Jurkat, Clone E6-1 (cell line): ENCODE measurements around the gene CACNB4.
"Not testable (repeated sequence)": the region's sequence is repeated elsewhere in the genome, so short reads cannot be mapped to it uniquely, and the experiment has no call there.

Source experiments
- DNase-seq: peaks from one replicate; pipeline ENCODE4 v3.0.0-alpha.2; 2011; ENCODE audit warnings: low read depth, low spot score
- H3K4me3 ChIP-seq: 2 replicates; pipeline ENCODE4 v1.5.1; 2011; ENCODE audit warnings: mild to moderate bottlenecking, low read length, control low read depth, moderate library complexity

The CACNB4 gene

DNA sequence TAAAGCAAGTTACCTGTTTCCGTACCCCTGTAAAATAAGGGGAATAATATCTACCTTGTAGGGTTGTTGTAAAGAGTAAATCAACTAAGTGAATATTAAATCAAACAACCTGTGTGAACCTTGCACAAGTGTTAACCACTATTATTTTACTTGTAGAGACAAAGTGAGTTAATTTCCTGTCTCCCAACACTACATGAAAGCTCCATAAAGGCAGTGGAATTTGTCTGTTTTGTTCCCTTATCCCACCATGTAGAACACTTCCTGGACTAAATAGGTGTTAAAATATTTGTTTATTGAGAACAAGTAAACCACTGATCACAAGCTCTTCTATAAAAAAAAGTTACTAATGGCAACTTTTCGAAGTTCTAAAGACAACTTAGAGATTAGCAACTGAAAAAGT, 274.0 kb downstream of the CACNB4 start:
- H3K4me3 ChIP-seq, result no peak overlapping the region
- DNase-seq, result no peak

DNA sequence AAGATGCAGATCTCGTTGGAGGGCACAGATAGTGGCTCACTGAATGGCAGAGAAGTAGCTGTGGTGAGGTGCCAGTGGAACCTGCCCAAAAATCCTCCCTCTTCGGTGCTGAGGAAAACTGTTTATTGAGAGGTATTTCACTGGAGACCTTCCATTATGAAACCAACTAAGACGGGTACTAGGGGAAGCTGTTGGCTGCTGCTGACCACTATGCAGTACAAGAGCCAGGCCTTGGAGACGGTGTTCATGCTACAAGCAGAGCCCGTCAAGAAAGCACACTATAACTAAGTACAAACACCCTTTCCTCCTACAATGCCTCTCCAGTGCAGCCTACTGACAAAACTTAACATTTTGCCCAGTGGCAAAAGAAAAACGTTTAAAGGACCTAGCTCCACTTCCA, 275.2 kb downstream of the CACNB4 start:
- no peak for DNase-seq

DNA sequence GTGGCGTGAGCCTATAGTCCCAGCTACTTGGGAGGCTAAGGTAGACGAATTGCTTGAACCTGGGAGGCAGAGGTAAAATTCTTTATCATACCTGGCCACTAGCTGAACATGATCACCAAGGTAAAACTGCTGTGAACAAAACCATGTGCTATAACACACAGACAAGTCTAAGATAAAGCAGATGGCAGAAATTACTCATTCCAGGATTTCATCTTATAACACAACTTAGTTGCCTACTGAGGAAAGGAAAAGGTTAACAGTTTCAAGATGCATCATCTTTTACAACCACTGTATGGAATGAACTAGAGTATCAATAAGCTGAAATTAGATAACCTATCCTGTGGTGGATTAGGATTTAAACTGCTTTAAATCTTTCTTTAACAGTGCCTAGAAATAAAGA, 278.9 kb downstream of the CACNB4 start:
- no peak for DNase-seq
- H3K4me3 ChIP-seq, result no peak overlapping the region

More for the DNA sequence above, 275.2 kb downstream of the CACNB4 start:
- H3K4me3 ChIP-seq, result no peak overlapping the region

DNA sequence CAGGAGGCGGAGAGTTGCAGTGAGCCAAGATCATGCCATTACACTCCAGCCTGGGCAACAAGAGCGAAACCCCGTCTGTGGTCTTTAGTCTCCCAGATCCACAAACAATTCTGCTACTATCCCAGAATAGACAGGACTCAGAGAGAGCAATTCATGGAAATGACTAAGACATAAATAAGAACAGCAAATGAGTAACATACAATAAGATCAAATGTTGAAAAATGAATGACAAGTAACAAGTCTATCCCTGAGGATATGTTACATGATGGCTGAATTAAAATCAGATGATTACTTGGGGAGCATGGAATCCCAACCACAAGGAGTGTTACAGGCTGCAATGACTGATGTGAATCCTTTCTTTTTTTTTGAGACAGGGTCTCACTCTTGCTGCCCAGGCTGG, 280.9 kb downstream of the CACNB4 start:
- no peak for DNase-seq
- H3K4me3 ChIP-seq, result no peak overlapping the region

DNA sequence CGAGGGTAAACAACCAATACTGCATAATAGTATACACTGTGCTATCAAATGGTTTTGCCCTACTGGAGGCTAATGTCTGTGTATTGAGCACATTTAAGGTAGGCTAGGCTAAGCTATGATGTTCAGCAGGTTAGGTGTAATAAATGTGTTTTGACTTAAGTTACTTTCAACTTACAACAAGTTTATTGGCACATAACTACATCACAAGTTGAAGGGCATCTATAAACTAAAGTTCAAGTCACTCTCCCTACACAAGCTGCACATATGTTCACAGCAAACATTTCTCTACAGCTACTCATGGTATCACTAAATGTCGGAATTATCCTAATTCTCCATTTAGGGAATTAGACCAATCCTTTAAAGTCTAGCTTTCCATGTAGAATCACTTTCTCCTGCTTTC, 282.0 kb downstream of the CACNB4 start:
- no peak for DNase-seq
- H3K4me3 ChIP-seq, result no peak overlapping the region

DNA sequence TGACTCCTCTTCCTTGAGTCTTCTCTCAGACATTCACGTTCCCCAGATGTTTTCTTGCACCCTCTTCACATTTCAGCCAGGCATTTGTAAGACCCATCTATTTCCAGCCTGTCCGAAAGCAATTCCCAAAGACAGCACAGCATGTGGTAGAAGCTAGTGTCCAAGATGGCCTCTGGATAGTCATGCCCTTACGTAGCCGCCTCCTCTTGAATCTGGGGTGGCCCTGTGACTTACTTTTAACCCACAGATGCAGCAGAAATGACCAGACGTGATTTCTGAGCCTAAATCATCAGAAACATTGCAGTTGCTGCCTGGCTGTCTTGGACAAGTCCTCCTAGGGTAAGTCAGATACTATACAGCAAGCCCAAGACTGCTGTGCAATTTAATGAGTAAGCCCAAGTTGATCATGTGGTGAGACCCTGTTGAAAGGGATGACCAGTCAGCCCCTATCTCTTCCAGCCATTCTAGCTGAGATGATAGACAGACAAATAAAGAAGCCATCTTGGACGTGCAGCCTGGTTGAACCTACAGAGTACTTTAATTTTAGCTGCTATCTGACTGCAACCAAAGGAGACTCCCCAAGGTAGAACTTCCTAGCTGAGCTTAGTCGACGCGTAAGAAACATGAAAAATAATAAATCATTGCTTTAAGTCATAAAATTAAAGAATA, 282.9 kb downstream of the CACNB4 start:
- no peak for DNase-seq
- H3K4me3 ChIP-seq, result no peak overlapping the region

DNA sequence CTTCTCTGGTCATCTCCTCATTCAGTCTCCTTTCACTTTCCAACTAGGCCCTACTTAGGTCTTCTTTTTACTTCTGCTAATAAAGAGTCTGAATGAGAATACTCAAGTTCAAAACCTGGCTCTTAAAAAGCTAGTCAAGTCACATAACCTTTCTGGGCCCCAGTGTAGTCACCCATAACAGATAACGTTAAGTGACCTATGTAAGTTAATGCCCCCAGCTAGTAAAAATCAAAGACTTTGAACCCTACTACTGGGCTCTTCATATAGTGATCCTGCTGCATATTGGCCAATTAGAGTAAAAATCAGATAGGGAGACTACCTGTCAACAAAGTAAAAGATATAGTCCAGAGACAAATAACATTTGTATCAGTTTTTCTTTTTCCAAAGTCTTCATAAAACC, 288.4 kb downstream of the CACNB4 start:
- no peak overlapping the region for H3K4me3 ChIP-seq
- DNase-seq, result no peak

DNA sequence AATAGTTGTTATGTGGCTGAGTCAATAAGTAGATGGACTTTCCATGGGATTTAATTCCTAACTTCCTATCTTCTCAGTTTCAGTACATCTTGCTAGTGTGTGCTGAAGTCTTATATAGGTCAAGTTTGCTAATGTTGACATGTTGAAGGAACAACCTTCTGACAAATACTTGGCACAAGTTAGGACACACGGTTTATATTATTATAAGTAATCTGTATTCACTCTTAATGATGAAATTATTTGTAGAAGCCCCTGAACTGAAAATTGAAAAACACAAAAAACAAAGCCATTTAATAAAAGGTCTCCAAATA, 289.8 kb downstream of the CACNB4 start:
- H3K4me3 ChIP-seq, result no peak overlapping the region
- no peak for DNase-seq

DNA sequence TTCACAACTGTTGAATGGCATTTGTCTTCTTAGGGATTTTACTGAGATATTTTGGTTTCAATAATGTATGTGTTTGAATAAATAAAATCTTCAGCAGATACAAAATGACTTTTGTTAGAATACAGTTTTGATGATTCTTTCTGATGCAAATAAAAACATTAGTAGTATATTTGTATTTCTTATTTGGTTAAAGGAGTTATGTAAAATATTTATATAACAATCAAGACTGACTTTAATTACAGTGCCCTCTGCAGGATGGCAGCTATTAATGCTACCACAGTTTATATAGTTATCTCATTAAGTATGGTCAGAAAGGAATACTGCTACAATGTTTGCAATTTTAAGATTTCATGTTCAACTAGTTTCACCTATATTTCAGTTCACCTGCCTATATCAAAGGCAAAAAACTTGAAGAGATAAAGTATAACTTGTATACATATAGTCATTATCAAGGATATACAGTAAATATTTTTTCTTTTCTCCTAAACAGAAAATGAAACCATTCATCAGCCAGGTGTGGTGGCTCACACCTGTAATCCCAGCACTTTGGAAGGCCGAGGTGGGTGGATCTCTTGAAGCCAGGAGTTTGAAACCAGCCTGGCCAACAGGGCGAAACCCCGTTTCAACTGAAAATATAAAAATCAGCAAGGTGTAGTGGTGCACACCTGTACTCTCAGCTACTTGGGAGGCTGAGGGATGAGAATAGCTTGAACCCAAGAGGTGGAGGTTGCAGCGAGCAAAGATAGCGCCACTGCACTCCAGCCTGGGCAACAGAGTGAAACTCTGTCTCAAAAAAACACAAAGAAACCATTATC, 290.4 kb downstream of the CACNB4 start:
- DNase-seq, result no peak
- no peak overlapping the region for H3K4me3 ChIP-seq

DNA sequence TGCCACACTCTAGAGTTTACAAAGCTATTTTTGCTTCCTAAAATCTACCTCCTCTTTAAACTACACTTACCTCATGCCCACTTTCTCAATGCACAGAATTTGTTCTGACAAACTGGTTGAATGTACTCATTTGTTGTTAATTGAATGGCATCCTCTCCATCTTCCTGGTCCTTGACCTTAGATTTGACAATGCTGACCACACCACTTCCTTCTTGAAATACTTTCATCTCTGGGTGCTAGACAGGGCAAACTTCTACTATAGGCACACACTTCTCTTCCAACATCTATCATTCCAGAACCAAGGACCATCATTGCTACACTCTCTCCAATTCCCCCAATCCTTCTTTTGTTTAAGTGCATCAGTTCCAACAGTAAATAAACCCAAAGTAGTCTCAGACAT, 292.9 kb downstream of the CACNB4 start:
- H3K4me3 ChIP-seq, result no peak overlapping the region
- DNase-seq, result no peak

DNA sequence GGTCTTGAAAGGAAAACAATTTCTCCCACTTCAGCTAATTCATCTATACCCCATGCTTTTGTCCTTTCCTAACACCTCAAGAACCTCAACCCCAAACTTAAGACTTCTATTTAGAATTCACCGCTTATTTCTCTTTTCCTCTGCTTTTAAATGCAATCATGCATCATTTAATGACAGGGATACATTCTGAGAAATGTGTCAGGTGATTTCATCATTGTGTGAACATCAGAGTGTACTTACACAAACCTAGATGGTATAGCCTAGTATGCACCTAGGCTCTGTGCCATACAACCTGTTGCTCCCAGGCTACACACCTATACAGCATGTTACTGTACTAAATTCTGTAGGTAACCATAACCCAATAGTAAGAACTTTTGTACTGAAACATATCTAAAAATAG, 293.5 kb downstream of the CACNB4 start:
- no peak for DNase-seq
- no peak overlapping the region for H3K4me3 ChIP-seq

DNA sequence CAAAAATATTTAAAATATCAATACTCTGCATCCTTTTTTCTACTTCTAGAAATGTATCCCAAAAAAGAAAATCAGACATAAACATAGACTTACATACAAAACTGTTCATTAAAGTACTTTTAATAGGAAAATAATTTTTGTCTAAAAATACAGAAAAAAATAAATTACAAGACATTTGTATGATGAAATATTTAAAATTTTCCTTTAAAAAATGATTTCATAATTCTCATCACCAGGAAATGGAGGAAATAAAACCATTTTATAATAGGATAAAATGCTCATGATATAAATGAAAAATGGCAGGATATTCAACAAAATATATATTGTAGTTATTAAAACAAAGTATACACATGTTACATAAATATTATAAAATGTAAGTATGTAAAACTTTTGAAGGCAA, 295.0 kb downstream of the CACNB4 start:
- no peak overlapping the region for H3K4me3 ChIP-seq
- no peak for DNase-seq

DNA sequence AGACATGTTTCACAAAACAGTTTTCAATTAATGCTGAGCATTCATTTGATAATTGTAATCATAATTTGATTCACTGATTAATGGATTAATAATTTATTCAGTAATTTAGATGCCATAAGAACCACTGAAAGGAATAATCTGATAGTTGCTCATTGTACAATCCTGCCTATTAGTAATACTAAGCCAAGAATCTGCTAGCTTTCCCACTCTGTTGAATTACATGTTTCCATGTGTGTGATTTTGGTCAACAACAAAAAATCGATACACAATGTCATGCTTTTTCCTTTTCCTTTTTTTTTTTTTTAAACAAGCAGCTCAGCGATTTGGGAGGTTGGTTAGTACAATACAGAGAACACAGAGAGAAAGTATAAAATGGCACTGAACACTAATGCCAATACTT, 296.5 kb downstream of the CACNB4 start:
- DNase-seq, result no peak
- H3K4me3 ChIP-seq, result no peak overlapping the region

DNA sequence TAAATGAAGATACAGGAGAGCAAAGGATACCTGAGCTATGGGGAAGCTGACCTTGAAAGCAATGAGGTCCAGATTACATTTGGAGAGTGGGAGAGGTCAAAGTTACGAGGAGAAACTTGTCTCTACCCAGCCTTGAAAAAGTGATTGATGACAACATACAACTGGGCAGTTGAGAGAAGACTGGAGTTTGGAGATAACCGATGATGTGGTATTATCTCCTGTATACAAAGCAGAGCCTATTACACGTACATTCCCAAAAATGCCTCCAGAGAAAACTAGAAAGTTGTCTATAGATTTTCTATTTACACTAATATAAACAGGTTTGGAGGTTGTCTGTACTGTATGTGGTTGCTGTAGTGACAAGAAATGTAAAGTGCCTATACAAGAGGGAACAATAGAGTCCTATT, 299.0 kb downstream of the CACNB4 start:
- DNase-seq, result no peak
- H3K4me3 ChIP-seq, result no peak overlapping the region

DNA sequence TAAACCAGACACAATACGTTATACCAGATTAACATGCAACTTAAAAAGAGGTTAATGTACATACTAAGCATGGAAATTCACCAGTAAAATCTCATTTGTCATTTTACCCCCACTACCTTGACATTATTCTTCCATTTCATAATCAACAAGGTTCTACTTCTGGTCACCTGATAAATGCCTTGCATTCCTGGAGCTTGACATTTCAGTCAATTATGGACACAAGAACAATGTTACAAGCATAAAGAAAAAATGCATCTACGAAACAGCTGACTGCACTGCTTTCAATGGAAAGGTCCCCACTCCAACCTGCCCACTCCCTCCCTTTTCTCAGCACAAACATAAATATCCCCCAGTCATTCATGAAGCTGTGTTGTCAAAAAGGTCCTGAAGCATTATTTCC, 302.1 kb downstream of the CACNB4 start:
- no peak overlapping the region for H3K4me3 ChIP-seq
- no peak for DNase-seq

DNA sequence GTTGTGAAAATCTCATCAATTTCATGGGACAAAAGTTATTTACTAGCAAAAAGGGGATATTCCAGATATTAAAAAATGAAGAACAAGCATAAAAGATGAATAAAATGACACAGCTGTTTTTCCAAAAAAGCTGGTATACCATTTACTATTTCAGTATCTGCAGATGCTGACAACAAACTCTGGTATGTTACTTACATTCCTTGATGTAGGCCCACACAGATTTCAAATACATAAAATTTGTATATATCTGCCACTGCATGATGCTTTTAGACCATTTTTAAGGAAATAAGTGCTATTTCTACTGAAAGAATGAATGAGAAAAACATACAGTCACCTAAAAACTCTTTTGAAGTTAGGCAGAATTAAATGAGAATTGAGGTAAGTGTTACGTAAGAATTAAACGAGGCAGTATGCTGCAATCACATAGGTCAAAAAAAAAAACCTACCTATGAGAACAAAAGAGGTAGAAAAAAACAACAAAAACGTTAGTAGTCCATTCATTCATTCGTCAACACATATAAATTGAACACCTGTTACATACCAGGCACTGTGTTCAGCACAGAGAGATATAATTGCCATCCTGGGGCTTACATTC, 303.1 kb downstream of the CACNB4 start:
- H3K4me3 ChIP-seq, result no peak overlapping the region
- no peak for DNase-seq

DNA sequence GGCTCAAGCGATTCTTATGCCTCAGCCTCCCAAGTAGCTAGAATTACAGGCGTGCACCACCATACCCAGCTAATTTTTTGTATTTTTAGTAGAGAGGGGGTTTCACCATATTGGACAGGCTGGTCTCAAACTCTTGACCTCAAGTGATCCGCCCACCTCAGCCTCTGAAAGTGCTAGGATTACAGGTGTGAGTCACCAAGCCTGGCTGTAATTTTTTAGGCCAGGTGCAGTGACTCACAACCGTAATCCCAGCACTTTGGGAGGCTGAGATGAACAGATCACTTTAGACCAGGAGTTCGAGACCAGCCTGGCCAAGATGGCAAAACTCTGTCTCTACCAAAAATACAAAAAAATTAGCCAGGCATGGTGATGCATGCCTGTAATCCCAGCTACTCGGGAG, 304.4 kb downstream of the CACNB4 start:
- H3K4me3 ChIP-seq, DNase-seq: not testable (repeated sequence)

DNA sequence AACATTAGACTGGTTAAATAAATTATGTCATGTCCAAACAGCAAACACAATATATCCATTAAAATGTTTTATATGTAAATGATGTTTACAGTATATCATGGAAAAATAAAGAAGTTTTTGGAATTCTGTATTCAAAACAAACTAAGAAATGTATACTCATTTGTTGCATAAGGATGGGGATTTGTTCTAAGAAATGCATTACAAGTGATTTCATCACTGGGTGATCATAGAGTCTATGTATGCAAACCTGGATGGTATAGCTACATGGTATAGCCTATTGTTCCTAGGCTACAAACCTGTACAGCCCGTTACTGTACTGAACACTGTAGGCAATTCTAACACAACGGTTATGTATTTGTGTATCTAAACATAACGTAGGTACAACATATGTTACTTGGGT, 305.7 kb downstream of the CACNB4 start:
- H3K4me3 ChIP-seq, result no peak overlapping the region
- DNase-seq, result no peak

DNA sequence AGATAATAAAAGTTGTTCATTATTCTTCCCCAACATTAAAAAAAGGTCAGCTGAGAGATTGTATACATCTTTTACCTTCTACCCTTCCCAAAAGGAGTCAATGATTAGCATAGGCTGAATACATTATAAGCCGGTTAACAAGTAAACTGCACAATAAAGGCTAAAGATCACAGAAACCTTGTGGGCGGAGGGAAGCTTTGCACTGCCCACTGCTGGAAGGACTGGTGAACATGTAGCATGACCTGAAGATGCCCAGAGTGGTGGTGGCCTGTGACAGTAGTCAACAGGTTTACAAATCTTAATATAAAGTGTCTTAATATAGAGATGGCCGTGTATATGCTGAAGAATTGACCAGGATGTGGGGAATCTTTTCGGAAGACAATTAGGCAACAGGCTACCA, 306.3 kb downstream of the CACNB4 start:
- DNase-seq, result no peak
- no peak overlapping the region for H3K4me3 ChIP-seq

DNA sequence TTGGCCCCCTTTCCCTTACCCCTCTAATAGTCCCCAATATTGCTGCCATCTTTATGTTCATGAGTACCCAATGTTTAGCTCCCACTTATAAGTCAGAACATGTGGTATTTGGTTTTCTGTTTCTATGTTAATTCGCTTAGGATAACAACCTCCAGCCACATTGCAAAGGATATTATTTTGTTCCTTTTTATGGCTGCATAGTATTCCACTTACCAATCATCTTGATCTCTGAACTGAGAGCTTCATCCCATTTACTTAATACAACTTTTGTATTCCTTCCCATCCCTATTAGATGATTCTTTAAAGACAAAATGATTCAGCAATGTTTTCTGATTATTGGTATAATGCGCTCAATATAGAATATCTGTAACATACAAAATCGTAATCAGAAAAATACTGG, 307.3 kb downstream of the CACNB4 start:
- H3K4me3 ChIP-seq, result no peak overlapping the region
- DNase-seq, result no peak

DNA sequence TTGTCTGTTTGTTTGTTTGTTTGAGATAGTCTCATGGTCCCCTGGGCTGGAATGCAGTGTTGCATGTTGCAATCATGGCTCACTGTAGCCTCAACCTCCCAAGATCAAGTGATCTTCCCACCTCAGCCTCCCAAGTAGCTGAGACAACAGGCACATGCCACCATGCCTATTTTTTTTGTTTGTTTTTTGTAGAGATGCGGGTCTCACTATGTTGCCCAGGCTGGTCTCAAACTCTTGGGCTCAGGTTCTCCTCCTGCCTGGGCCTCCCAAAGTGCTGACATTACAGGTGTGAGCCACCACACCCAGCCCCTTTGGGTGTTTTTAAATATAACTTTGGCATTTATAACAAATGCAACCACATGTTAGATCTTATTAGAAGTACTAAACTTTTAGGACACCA, 308.2 kb downstream of the CACNB4 start:
- DNase-seq, result no peak
- no peak overlapping the region for H3K4me3 ChIP-seq
